Suprapubic skin (tissue), 4 donors: ENCODE results near the gene AHDC1. TPM values are rescaled to one million over a fixed set of nuclear protein-coding genes. Genes with fewer than 3 reads are reported as not detected.
A peak's percentile ranks its signal among the peaks of the same experiment; 100 is the strongest.

Experiments
- DNase-seq, 2 donors: peaks; one replicate each; pipeline ENCODE4 v3.0.0-alpha.2; 2019; ENCODE audit warnings: low spot score in 2 of 2
- H3K27ac ChIP-seq: fragments of 200-600 bp; sonication (generic); one replicate; pipeline ENCODE4 v1.5.1; 2019
- H3K27me3 ChIP-seq: fragments of 200-600 bp; sonication (generic); one replicate; pipeline ENCODE4 v1.5.1; 2019
- H3K36me3 ChIP-seq: fragments of 200-600 bp; sonication (generic); one replicate; pipeline ENCODE4 v1.5.1; 2019
- H3K4me1 ChIP-seq: fragments of 200-600 bp; sonication (generic); one replicate; pipeline ENCODE4 v1.5.1; 2019
- H3K4me3 ChIP-seq: fragments of 200-600 bp; sonication (generic); one replicate; pipeline ENCODE4 v1.5.1; 2019; ENCODE audit warnings: mild to moderate bottlenecking
- H3K9me3 ChIP-seq: fragments of 200-600 bp; sonication (generic); one replicate; pipeline ENCODE4 v1.5.1; 2019
- EP300 ChIP-seq: sonication (generic); formaldehyde crosslinking; IDR thresholded peaks from one replicate; pipeline ENCODE4 v1.6.1; 2017; ENCODE audit warnings: antibody characterized with exemption
- POLR2A ChIP-seq, 2 donors: fragments of 450-650 bp; IDR thresholded peaks; one replicate each; pipeline ENCODE4 v1.6.1; 2017; ENCODE audit warnings: antibody characterized with exemption in 2 of 2, mild to moderate bottlenecking in 2 of 2, moderate library complexity in 2 of 2
- POLR2AphosphoS5 ChIP-seq, 3 donors: sonication (generic); formaldehyde crosslinking; IDR thresholded peaks; one replicate each; pipeline ENCODE4 v1.6.1; 2017; ENCODE audit warnings: antibody characterized with exemption in 3 of 3
- whole genome bisulfite sequencing: methylation state at CpG from one replicate; pipeline ENCODE4 v1.1.5; 2018; 5-methylcytosine and 5-hydroxymethylcytosine counted together
- total RNA-seq, 4 donors: library from RNA; depleted of rRNA; stranded (reverse); fragments of >200 nt; gene quantifications; one replicate each; pipeline ENCODE4 v1.1.0, GENCODE V29; 2016
- TF ChIP-seq, protein P1 (sequence below), 2 donors: fragments of 200-600 bp in 1 of 2; fragments of 450-650 bp in 1 of 2; sonication (generic) in 1 of 2; IDR thresholded peaks; one replicate each; pipeline ENCODE4 v1.5.1; 2016 to 2019; ENCODE audit warnings: antibody characterized with exemption in 2 of 2, mild to moderate bottlenecking in 1 of 2, moderate library complexity in 1 of 2

AHDC1 gene
- total RNA-seq, 4 donors from 2014 or later, result 46.7 to 103 (median 60.1) TPM

DNA sequence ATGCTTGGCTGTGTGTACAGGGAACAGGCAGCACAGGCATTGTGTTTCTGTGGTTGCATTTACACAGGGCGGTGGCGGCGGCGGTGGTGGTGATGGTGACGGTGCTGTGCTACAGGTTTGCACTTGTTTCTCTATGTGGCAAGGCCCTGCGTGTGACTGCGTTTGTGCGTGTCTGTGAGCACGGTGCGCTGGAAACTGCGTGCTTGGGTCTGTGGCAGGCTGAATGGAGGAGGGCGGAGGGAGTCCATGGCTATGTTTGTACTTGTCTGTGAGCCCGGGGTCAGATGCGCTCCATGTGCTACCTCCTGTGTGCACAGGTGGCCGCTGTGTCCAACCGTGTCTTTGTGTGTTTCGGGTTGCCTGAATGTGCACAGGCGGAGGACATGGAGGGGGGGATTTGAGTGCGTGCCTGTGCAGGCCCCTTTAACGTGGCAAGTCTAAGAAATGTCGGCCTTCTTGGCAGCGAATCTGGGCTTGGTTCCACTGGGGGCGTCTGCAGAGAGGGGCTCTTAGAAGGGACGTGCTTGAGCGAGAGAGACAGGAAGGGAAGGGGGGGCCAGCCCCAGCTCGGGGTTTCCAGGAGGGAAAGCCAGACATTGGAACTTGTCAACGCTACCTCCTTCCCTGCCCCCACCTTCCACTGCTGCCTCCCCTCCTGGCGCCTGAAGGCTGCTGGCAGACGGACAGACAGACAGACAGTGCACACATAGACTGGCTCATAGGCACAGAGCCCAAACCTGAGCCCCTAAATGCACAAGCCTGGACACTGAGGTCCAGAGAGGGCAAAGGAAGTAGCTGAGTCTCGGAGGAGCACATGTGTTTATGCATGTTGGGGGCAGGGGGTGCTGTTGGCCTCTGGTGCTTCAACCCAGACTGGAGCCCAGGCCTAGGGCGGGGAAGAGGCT lies 81.3 kb downstream of the AHDC1 start:
- Histone ChIP-seq H3K27ac (peak overlapping the region; percentile 87), H3K36me3 (no peaks in the 10 kb centered on the region), H3K9me3 (no peaks in the 10 kb centered on the region), H3K27me3 (no peaks in the 10 kb centered on the region), H3K4me3 (peak overlapping the region; percentile 25), H3K4me1 (peaks cover 98% of the 10 kb centered on the region)
- TF ChIP-seq EP300 (no peak), POLR2A (IDR thresholded peaks at IDR 0.05) (no peak), POLR2AphosphoS5 (IDR thresholded peaks at IDR 0.05) (peak in 2 of 3 donors; percentile 14 to 26)
- TF ChIP-seq, protein P1, sequence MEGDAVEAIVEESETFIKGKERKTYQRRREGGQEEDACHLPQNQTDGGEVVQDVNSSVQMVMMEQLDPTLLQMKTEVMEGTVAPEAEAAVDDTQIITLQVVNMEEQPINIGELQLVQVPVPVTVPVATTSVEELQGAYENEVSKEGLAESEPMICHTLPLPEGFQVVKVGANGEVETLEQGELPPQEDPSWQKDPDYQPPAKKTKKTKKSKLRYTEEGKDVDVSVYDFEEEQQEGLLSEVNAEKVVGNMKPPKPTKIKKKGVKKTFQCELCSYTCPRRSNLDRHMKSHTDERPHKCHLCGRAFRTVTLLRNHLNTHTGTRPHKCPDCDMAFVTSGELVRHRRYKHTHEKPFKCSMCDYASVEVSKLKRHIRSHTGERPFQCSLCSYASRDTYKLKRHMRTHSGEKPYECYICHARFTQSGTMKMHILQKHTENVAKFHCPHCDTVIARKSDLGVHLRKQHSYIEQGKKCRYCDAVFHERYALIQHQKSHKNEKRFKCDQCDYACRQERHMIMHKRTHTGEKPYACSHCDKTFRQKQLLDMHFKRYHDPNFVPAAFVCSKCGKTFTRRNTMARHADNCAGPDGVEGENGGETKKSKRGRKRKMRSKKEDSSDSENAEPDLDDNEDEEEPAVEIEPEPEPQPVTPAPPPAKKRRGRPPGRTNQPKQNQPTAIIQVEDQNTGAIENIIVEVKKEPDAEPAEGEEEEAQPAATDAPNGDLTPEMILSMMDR (IDR thresholded peaks at IDR 0.05), result peak in 1 of 2 donors; percentile 19
- DNase-seq, result peak; percentile 86 to 87
- 19% methylated on average over 26 of the region's 31 CpGs for WGBS

DNA sequence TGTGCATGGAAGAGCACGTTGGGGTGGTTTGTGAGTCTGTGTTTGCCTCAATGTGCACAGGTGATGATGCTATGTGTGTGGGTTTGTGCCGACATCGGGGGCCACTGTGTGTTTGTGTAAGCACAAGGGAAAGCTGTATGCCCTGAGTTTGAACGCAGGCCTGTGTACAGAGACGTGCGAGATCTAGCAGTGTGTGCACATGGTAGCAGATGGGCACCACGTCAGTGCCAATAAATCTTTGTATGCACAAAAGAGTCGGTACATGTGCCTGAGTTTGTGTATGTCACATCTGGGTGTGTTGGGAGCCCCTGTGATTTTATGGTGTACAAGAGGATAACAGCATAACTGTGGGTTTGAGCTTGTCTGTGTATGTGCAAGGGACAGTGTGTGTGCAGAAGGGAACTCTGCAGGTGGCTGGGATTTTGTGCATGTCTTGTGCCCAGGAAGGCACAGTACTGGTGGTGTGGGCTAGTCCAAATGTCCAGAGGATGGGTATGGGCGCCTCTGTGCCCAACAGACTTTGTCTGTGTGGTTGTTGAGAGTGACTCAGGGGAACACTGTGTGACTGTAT lies 82.0 kb downstream of the AHDC1 start:
- WGBS, result 63% methylated on average over 6 of the region's 9 CpGs
- DNase-seq, result no peak
- Histone ChIP-seq H3K36me3 (no peaks in the 10 kb centered on the region), H3K4me3 (peak overlapping the region; percentile 16), H3K9me3 (no peaks in the 10 kb centered on the region), H3K4me1 (peaks cover 95% of the 10 kb centered on the region), H3K27ac (peak overlapping the region; percentile 87), H3K27me3 (no peaks in the 10 kb centered on the region)
- no peak for TF ChIP-seq POLR2AphosphoS5 (IDR thresholded peaks at IDR 0.05)
- TF ChIP-seq, protein P1 (IDR thresholded peaks at IDR 0.05), result no peak
- TF ChIP-seq POLR2A (IDR thresholded peaks at IDR 0.05), result no peak
- TF ChIP-seq EP300, result no peak

DNA sequence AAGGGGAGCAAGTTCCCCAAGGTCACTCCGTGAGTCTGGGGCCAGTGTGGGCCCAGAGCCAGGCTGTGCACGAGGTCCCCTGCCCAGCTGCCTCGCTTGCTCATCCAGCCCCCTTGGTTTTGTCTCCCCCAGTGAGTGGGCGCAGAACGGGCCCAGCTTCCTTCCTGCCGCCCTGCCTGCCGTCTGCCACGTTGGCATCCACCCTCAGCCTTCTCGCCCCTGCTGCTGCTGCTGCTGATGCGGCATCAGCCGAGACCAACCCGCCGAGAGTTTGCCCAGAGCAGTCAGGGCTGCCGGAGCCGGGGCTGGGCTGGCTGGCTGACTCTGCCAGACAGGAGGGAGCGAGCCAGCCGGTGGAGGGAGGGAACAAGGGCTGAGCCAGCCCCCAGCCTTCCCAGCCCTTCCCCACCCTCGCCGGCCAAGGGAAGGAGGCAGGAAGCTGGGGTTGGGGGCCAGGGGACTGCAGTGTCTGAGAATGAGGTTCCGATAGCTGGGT lies 82.6 kb downstream of the AHDC1 start:
- no peak for TF ChIP-seq POLR2AphosphoS5 (IDR thresholded peaks at IDR 0.05)
- no peak for TF ChIP-seq POLR2A (IDR thresholded peaks at IDR 0.05)
- no peak for TF ChIP-seq EP300
- TF ChIP-seq, protein P1 (IDR thresholded peaks at IDR 0.05), result no peak
- Histone ChIP-seq H3K36me3 (no peaks in the 10 kb centered on the region), H3K4me3 (peak overlapping the region; percentile 16), H3K27me3 (no peaks in the 10 kb centered on the region), H3K27ac (peak overlapping the region; percentile 87), H3K4me1 (peaks cover 89% of the 10 kb centered on the region), H3K9me3 (no peaks in the 10 kb centered on the region)
- WGBS, result 18% methylated on average over 10 of the region's 20 CpGs
- DNase-seq, result peak in 1 of 2 donors; percentile 84

DNA sequence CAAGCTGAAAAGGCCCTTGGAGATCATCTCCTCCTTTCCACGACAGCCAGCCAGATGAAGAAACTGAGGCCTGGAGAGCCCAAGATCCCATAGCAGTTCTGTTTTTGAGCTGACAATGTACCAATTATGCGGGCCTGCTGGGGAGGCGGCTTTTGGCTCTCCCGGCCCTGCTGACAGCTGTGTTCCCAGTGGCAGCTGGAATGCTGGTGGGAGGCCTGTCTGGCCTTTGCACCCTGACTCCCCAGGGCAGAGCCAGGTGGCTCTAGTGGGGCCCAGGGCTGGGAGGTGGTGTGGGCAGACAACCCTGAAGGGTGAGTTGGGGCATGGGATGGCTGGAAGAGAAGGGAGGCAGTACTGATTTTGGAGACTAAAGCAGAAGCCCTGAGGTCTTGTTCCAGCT lies 83.3 kb downstream of the AHDC1 start:
- Histone ChIP-seq H3K36me3 (no peaks in the 10 kb centered on the region), H3K4me3 (no peak overlapping the region), H3K27ac (peak overlapping the region; percentile 87), H3K27me3 (no peaks in the 10 kb centered on the region), H3K9me3 (no peaks in the 10 kb centered on the region), H3K4me1 (peaks cover 88% of the 10 kb centered on the region)
- WGBS, result no CpG with 5 or more reads among the region's 4 CpGs
- DNase-seq, result no peak
- TF ChIP-seq POLR2A (IDR thresholded peaks at IDR 0.05) (no peak), POLR2AphosphoS5 (IDR thresholded peaks at IDR 0.05) (no peak)

GRCh38 chr1:27519331-27520258 lies 84.3 kb downstream of the AHDC1 start:
- H3K27me3 ChIP-seq, result no peaks in the 10 kb centered on the region
- H3K9me3 ChIP-seq, result no peaks in the 10 kb centered on the region
- H3K4me1 ChIP-seq, result peaks cover 80% of the 10 kb centered on the region
- peak overlapping the region; percentile 87 for H3K27ac ChIP-seq
- WGBS, result 55% methylated on average over 14 of the region's 24 CpGs
- no peak for DNase-seq
- H3K36me3 ChIP-seq, result no peaks in the 10 kb centered on the region
- TF ChIP-seq POLR2A (IDR thresholded peaks at IDR 0.05), result no peak
- TF ChIP-seq EP300, result no peak
- TF ChIP-seq POLR2AphosphoS5 (IDR thresholded peaks at IDR 0.05), result no peak
- TF ChIP-seq, protein P1 (IDR thresholded peaks at IDR 0.05), result no peak
- no peak overlapping the region for H3K4me3 ChIP-seq
